ENCODE data around the gene COG3. TPM values are rescaled to one million over a fixed set of nuclear protein-coding genes. Genes with fewer than 3 reads are reported as not detected.

COG3 gene
- total and polyA plus RNA-seq, 2 donors from 2014 or later: 18.0 to 26.0 TPM

- H3K27me3 ChIP-seq (ENCODE audit: control insufficient read depth, insufficient read depth, low read length): no peaks in the 10 kb centered on the region
- peaks cover 4 to 9% (median 5%) of the 10 kb centered on the region in 3 donors for H3K36me3 ChIP-seq (ENCODE audit: control insufficient read depth in 2 of 3, insufficient read depth in 3 of 3, low read length in 3 of 3)
- no peaks in the 10 kb centered on the region for H3K4me1 ChIP-seq (ENCODE audit: control insufficient read depth in 2 of 3, insufficient read depth in 2 of 3, low read depth in 1 of 3, low read length in 3 of 3)
- H3K9ac ChIP-seq (ENCODE audit: low read length in 3 of 3): no peak overlapping the region
- DNase-seq (no peak), FAIRE-seq (no peak)
- no peak for TF ChIP-seq CTCF (IDR thresholded peaks at IDR 0.05; ENCODE audit: borderline replicate concordance, extremely low read depth, insufficient read depth)
- intact Hi-C loops (cut with DNase I): no loop called here
- H3K9me3 ChIP-seq (ENCODE audit: control insufficient read depth in 2 of 3, insufficient read depth in 1 of 3, low read length in 3 of 3): no peaks in the 10 kb centered on the region
- H3K27ac ChIP-seq (ENCODE audit: low read depth in 2 of 2, low read length in 2 of 2): no peak overlapping the region
- H3K4me3 ChIP-seq (ENCODE audit: low read length in 3 of 3): no peak overlapping the region
Measured at GRCh38 chr13:45540195-45540594, 75.5 kb downstream of the COG3 start.

- no peak for DNase-seq
- H3K9me3 ChIP-seq (ENCODE audit: control insufficient read depth in 2 of 3, insufficient read depth in 1 of 3, low read length in 3 of 3): no peaks in the 10 kb centered on the region
- H3K9ac ChIP-seq (ENCODE audit: low read length in 3 of 3): no peak overlapping the region
- intact Hi-C loops (cut with DNase I): no loop called here
- H3K36me3 ChIP-seq (ENCODE audit: control insufficient read depth in 2 of 3, insufficient read depth in 3 of 3, low read length in 3 of 3): peaks cover 0 to 2% (median 0%) of the 10 kb centered on the region in 3 donors
- no peak overlapping the region for H3K4me3 ChIP-seq (ENCODE audit: low read length in 3 of 3)
- FAIRE-seq: no peak
- no peak for TF ChIP-seq CTCF (IDR thresholded peaks at IDR 0.05; ENCODE audit: borderline replicate concordance, extremely low read depth, insufficient read depth)
- H3K27ac ChIP-seq (ENCODE audit: low read depth in 2 of 2, low read length in 2 of 2): no peak overlapping the region
- no peaks in the 10 kb centered on the region for H3K27me3 ChIP-seq (ENCODE audit: control insufficient read depth, insufficient read depth, low read length)
- H3K4me1 ChIP-seq (ENCODE audit: control insufficient read depth in 2 of 3, insufficient read depth in 2 of 3, low read depth in 1 of 3, low read length in 3 of 3): no peaks in the 10 kb centered on the region
Measured at GRCh38 chr13:45540864-45541263, 76.1 kb downstream of the COG3 start.

- no peak overlapping the region for H3K27ac ChIP-seq (ENCODE audit: low read depth in 2 of 2, low read length in 2 of 2)
- H3K4me3 ChIP-seq (ENCODE audit: low read length in 3 of 3): no peak overlapping the region
- H3K9me3 ChIP-seq (ENCODE audit: control insufficient read depth in 2 of 3, insufficient read depth in 1 of 3, low read length in 3 of 3): no peaks in the 10 kb centered on the region
- H3K27me3 ChIP-seq (ENCODE audit: control insufficient read depth, insufficient read depth, low read length): no peaks in the 10 kb centered on the region
- TF ChIP-seq CTCF (IDR thresholded peaks at IDR 0.05; ENCODE audit: borderline replicate concordance, extremely low read depth, insufficient read depth): no peak
- H3K36me3 ChIP-seq (ENCODE audit: control insufficient read depth in 2 of 3, insufficient read depth in 3 of 3, low read length in 3 of 3): no peaks in the 10 kb centered on the region
- no peaks in the 10 kb centered on the region for H3K4me1 ChIP-seq (ENCODE audit: control insufficient read depth in 2 of 3, insufficient read depth in 2 of 3, low read depth in 1 of 3, low read length in 3 of 3)
- intact Hi-C loops (cut with DNase I): no loop called here
- no peak for FAIRE-seq
- DNase-seq: no peak
- H3K9ac ChIP-seq (ENCODE audit: low read length in 3 of 3): no peak overlapping the region
Measured at GRCh38 chr13:45541806-45542205, 77.1 kb downstream of the COG3 start.

- intact Hi-C loops (cut with DNase I): no loop called here
- Histone ChIP-seq H3K9me3 (ENCODE audit: control insufficient read depth in 2 of 3, insufficient read depth in 1 of 3, low read length in 3 of 3) (no peaks in the 10 kb centered on the region), H3K27ac (ENCODE audit: low read depth in 2 of 2, low read length in 2 of 2) (no peak overlapping the region), H3K4me3 (ENCODE audit: low read length in 3 of 3) (no peak overlapping the region), H3K9ac (ENCODE audit: low read length in 3 of 3) (no peak overlapping the region), H3K4me1 (ENCODE audit: control insufficient read depth in 2 of 3, insufficient read depth in 2 of 3, low read depth in 1 of 3, low read length in 3 of 3) (no peaks in the 10 kb centered on the region), H3K36me3 (ENCODE audit: control insufficient read depth in 2 of 3, insufficient read depth in 3 of 3, low read length in 3 of 3) (no peaks in the 10 kb centered on the region), H3K27me3 (ENCODE audit: control insufficient read depth, insufficient read depth, low read length) (no peaks in the 10 kb centered on the region)
- FAIRE-seq: no peak
- DNase-seq: no peak
- no peak for TF ChIP-seq CTCF (IDR thresholded peaks at IDR 0.05; ENCODE audit: borderline replicate concordance, extremely low read depth, insufficient read depth)
Measured at GRCh38 chr13:45542391-45542790, 77.7 kb downstream of the COG3 start.
